NCI-H226 (cell line): Measurements from ENCODE around the gene PPFIA4.

Source experiments
- DNase-seq: peaks from one replicate; pipeline ENCODE4 v3.0.0-alpha.2; 2015

PPFIA4 gene

DNA sequence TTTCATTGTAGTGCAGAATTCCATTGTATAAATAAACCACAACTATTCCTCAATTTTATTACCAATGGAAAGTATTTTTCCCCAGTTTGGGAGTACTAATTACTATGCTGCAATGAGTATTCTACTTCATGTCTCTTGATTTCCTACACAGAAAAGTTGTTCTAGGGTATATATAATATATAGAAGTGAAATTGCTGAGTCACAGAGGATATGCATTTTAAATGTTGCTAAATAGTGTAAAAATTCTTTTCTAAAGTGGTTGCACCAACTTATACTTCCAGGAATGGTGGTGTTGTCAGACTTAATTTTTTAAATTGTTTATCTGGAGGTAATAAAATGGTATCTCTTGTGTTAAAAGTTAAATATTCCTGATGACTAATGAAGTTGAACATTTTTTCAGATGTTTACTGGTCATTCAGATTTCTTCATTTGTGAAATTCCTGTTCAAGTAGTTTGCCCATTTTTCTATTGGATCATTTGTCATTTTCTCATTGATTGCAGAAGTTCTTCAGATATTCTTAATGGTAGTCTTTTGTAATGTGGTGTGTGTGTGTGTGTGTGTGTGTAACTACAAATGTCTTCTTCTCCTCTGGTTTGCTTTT, 78.6 kb downstream of the PPFIA4 start:
- DNase-seq = no peak

DNA sequence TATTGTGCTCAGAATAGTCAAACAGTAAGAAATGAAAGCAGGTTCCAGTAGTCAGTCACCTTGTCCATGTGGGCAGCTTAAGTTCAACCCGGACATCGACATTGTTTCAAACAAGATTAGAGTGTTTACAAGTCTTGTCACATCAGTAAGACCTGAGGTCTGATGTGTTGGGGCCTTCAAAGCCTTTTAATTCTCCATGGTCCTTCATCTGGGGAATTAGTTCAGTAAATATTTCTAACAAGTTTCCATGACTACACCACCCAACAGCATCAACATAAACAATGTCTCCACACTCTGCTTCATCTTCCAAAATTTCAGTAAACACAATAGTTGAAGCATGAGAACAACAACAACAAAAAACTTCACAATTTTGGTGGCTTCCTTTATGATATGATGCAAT, 86.2 kb downstream of the PPFIA4 start:
- no peak for DNase-seq

DNA sequence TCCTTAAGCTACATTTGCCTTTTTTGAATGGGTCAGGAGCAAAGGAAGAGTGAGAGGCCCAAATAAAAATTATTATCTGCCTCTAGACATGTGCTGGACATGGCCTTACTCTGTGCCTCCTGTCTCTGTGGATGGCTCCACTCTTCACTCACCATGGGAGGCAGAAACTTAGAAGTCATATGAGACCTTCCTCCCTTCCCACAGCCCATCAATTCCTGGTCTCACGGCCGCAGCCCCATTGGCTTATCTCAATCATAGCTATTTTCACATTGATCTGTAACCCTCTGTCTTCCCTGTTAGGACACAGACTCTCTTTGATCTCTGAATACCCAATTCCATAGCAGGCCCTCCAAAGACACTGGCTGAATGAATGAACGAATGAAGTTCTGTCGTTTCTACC, 87.0 kb downstream of the PPFIA4 start:
- no peak for DNase-seq

DNA sequence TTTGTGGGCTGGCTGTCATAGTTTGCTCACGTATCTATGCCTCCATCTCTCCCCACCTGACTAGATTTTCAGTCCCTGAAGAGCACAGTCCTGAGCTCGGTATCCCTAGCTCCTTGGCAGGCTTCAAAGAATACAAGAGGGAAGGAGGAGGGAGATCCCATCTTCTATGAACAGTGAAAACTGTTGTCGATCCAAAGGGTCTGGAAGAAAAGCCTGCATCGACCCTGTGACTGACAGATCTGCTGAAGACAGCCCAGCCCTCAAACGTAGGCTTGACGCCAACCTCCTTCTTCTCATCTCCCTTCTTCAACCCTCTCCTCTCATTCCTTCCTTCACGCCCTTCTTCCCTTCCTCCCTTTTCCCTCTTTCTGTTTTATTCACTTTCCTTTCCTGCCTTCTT, 87.9 kb downstream of the PPFIA4 start:
- no peak for DNase-seq

DNA sequence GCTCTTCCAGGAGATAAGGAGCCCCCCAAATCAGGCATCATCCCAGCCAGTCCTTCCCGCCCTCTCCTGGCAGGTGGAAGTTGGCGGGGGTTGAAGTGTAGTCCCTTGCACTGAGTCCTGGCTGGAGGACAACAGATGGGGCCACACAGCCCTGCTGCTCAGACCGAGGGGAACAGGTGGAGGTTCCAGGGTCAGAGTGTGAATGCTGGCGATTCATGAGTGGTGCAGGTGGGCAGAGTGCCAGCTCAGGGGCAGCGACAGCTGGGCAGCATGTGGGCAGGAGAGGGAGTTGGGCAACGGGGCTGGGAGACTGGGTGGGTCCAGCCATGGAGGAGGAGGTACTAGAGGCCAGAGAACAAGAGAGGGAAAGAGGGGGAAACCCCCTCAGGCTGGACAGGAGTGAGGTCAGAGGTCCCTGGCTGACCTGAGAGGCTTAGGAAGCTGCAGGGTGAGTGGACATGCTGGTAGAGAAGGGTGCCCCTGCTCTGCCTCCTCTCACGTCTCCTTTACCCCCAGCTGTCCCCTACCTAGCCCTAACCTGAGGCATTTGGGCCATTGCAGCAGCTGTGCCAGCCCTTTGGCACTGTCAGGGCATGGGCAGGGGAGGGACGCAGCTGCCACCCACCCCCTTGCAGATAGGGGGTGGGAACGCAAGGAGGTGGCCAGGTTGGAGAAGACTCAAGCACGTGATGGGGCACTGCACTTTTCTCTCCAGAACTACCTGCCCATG, 90.0 kb downstream of the PPFIA4 start:
- no peak for DNase-seq

DNA sequence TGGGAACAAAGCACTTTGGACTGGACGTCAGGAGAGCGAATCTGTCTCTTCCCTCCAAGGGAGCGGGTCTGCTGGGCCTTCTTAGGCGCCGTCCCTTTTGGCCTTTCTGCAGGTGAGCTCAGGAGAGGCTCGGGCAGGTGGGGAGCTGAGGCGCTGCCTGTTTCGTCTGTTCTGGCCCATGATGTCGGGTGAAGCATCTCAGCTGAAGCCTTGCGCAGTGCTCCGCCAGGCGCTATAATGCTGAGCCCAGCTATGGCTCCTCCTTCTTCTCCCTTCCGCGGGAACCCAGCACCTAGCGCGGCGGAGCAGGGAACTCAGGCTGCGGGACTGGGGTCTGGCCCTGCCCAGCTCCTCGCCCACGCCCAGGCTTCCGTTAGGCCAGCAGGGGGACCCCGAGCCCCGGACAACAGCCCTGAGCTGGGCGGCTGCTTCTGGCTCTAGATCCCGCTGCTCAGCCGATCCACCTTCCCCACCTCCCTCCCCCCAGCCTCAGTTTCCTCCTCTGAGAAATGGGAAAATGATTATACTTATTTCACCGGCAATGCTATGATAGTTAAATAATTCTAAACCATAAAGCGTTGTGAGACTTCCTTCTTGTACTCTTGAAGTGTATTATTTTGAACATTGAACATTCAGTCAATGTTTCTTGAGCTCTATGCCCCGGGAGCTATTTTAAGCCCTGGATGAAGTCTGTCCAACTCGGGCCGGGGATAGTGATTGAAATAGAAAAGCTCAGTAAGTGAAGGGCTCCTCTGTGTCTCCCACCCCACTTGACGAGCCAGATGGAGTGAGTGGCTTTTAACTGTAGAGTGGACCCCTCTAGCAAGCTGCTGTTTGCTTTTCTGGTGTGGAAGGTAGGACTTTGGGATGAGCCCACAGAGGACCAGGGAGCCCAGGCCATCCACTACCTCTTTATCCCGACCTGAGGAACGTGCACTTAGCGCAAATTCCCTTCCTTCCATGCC, 91.6 kb downstream of the PPFIA4 start:
- peak; percentile 35 for DNase-seq

DNA sequence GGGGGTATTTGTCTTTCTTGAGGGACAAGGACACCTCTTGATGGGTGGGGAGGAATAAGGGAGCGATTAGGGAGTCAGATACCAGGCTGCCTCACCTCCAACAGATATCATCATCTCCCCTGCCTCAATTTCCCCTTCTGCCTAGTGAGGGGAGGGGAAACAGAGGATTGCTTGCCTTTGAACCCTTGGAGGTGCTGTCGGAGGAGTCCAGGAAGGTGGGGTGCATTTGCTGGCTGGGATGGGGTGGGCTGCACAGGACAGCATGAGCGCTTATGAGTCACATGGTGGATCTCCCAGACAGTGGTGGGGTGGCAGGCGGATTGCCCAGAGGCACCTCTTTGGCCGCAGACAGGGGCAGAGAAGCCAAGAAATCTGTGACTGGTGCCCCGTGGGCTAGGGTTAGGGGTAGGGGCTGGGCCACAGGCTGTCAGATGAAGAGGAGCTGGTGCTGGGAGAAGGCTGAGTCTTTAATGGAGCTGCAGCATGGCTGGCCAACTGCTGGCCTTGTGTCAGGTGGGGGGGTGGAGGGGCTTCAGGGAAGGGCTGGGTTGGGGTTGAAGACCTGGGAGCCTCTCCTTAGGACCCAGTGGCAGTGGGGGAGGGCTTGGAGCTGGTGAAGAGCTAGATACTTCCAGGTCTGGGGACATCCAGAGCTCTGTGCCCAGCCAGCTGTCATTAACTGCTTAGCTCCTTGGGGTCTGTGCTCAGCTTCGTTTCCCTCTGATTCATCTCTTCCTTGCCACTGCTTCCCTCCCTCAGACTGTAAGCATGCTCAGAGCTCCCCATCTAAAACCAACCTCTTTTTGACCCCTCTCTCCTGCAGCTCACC, 94.2 kb downstream of the PPFIA4 start:
- no peak for DNase-seq

DNA sequence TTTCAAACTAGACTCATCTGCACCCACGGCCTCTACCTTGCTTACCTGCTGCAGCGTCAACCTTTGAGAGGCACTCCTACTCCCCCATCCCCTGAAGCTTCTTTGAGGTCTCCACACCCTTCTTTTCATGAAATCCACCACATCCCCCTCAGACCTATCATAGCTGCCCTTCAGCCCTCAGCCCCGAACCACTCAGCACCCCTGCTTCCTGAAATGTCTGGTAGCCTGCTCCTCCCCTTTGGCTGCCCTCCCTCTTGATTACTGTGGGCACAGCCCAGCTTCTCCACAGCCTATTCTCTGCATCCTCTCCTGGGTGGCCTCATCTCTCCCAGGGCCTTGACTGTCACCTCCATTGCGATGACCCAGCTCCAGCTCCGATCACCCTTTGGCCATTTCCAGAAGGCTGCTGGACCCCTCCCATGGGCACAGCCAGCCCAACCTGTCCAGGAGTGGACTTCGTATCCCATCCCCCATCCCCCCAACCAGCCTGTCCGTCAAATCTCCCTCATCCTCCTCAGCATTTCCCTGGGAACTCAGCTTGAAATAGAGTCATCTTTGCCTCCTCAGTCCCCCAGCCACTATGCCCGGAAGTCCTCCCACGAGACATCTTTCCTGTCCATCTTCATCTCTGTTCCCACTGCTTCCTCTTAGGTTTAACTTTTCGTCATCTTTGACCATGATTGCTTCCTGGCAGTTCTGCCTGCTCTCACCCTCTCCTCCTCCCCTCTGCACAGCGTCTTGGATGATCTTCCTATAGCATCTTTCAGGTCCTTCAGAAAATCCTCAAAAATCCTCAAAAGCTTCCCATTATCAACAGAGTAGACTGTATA, 95.1 kb downstream of the PPFIA4 start:
- no peak for DNase-seq

DNA sequence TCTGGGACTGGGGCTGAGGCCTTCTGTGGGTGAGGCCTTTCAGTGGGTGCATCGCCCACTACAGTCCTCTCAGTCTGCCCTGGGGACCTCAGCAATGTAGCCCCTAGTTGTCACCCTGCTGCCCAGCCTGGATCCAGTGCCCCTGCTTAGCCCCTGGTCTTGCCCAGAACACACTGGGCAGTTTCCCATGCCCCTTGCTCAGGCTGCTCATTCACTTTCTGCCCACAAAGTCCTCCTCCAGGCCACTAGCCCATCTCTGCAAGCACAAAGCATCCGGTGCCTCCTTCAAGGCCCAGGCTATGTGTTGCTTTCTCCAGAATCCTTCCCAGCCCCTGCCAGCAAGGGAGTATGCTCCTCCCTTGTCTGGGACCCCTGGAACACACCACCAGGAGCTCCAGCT, 95.9 kb downstream of the PPFIA4 start:
- DNase-seq = no peak

DNA sequence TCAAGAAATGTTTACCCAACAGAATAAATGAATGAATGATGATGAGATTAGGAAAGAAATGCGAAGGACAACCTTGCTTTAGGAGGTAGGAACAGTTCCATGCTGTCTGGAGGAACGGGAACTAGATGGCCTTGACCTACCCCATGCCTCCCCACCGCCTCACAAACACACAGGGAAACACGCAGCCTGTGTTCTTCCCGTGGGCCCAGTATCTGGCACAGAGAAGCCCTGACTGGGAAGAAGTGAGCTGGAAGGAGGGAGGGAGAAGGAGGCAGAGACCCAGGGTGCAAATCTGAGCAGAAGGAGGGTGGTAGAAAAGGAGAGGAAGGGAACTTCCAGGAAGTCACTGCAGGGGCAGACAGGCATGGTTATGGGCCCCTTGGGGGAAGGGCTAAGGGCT, 97.7 kb downstream of the PPFIA4 start:
- DNase-seq = no peak

DNA sequence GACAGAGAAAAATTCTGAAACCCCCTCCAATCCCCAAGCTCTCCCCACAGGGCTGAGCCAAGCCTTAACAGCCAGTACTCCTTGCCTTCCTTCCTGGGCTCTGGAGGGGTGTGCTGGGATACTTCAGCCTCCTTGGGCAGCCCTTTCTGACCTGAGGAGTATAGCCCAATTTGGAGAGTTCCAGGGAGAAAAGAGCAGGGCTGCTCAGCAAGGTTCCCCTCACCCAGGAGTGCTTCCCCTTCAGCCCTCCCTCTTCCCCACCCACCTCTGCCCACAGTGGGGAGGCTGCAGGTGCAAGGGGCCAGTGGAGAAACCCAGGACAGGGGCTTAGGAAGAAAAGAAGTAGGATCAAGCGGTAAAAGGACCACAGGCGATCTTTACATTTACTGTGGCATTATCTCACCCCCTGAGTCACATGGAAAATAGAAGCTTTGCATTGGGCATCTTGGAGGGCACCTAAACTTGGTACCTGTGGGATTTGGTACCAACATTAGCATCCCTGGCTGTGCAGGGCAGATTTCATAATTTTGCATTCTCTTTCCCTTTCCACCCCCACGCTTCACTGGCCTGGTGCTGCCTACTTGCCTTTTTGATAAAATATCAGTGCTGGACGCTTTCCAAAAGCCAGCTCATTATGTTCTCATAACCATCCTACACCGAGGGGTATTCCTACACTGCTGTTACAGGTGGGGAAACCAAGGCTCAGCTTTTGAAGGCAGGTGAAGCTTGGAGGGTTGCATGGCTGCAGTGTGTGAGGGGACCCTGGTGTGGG, 98.4 kb downstream of the PPFIA4 start:
- DNase-seq = peak; percentile 83

DNA sequence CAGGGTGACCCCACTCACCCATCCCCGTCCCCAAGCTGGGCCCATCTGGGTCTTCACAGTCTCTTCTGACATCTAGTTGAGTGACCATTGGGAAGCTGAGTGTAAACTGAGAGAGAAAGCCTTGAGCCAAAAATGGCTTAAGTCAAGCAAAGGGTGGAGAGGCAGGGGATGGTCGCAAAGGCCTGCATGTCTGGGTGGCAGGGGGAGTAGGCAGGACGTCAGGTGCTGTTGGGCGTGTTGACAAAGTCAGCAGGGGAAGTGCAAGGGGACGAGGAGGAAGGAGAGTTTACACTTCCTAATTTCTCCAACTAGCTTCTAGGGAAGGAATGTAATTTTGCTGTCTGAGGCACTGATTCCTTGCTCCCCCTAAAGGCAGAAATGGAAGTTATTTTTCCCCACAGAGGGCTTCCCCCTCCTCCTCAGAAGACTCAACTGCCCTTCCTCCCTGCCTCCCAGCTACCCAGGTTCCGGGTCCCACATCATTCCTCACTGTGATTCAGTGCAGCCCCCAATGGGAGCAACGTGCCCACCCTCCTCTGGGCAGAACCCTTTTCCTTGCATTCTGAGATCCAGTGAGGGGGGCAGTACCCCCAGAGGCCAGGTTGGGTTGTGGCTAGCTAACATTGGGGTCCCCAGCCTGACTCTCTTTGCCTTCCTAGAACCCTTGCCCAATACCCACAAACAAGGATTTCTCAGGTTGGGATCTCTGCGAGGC, 100.0 kb downstream of the PPFIA4 start:
- no peak for DNase-seq

DNA sequence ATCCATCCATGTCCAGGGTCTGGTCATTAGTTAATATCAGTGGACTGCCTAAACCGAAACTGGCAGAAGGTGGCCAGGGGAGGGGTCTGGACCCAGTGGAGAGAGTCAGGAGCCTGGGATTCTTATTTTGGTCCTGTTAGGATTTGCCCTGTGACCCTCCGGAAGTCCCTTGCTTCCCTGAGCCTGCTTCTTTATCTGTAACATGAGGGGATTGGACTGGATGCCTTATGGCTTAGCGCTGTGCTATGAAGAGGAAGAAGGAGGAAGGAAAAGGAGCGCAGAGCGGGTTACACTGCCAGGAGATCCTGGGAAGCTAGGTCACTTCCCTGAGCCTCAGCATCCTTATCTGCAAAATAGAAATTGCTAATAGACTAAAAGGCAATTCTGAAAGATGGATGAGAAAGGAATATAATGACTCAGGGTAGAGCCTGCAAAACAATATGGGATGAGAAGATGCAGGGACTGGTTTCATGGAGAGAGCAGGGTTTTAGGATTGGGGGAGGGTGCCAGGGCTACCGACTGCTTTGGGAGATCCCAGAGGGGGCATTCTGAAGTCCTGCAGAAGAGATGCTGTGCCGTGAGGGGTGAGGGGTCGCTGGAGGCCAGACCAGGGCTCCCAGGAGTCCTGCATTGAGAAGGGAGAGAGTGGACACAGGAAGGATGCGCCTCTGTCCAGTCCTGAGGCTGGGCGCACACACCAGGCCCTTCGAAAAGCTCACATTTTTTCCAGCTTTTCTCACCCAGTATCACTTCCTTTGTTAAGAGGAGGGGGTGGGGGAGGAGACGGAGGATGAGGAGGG, 100.8 kb downstream of the PPFIA4 start:
- DNase-seq = no peak

DNA sequence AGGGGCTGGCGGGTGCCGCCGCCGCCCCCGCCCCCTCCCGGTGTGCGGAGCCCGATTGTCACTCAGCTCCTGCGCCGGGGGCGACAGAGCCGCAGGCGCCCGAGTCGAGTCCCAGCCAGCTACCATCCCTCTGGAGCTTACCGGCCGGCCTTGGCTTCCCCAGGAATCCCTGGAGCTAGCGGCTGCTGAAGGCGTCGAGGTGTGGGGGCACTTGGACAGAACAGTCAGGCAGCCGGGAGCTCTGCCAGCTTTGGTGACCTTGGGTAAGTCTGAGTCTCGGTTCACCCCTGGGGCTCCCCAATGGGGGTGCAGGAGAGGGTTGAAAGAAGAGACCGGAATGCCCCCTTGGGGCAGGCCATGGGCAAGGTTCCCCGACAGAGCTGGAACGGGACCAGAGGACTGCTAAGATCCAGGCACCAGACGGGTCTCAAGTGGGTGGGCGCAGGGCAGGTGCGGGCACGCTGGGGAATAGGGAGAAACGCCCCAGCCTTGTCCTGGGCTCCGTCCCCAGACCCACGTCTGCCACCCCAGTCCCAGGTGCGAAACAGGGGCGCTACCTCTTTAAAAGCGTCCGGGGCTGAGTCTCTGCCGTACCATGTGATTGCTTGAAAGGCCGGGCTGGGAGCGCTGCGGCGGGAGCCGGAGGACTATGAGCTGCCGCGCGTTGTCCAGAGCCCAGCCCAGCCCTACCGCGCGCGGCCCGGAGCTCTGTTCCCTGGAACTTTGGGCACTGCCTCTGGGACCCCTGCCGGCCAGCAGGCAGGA, 101.6 kb downstream of the PPFIA4 start, which contains the start of gene ADORA1:
TSS of gene ADORA1 (plus strand) at position 61 of the 765 bp plus-strand sequence. CDS start 1,116 bp downstream, outside the sequence.
- DNase-seq = peak; percentile 74

DNA sequence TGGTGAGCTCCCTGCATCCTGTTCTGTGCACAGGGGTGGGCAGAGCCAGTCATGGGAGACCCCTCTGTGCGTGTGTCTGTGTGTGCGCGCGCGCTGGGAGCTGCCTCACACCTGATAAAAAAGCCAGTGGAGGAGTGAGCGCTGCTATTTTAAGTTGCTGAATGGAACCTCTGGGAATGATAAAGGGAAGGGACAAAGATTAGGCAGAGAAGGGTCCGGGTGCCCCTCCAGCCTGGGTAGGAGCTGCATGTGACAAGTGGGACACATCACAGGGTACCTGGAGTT, 102.1 kb downstream of the PPFIA4 start:
- no peak for DNase-seq
